Thyroid gland (tissue), 4 donors: ENCODE results near the gene SUSD4.

Experiments
- POLR2A ChIP-seq, 2 donors: fragments of 450-650 bp; IDR thresholded peaks; one replicate each; pipeline ENCODE4 v1.6.1; 2017; ENCODE audit warnings: antibody characterized with exemption in 2 of 2, mild to moderate bottlenecking in 2 of 2, moderate library complexity in 1 of 2
- TF ChIP-seq, protein P1 (sequence below), 6 experiments: fragments of 200-600 bp in 3 of 6; fragments of 450-650 bp in 3 of 6; sonication (generic) in 3 of 6; IDR thresholded peaks; one replicate each; pipeline ENCODE4 v1.5.1; 2016 to 2019; ENCODE audit warnings: antibody characterized with exemption in 6 of 6, mild to moderate bottlenecking in 2 of 6, inconsistent platforms in 1 of 6, moderate library complexity in 1 of 6

DNA sequence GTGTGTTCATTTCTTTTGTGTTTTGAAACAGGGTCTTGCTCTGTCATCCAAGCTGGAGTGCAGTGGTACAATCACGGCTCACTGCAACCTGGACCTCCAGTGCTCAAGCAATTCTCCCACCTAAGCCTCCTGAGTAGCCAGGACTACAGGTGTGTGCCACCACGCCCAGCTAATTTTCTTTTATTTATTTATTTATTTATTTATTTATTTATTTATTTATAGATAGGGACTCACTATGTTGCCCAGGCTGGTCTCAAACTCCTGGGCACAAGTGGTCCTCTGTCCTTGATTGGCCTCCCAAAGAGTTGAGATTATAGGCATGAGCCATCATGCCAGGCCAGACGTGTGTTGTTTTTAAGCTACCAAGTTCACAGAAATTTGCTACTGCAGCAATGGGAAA lies 177.2 kb downstream of the SUSD4 start:
- TF ChIP-seq, protein P1, sequence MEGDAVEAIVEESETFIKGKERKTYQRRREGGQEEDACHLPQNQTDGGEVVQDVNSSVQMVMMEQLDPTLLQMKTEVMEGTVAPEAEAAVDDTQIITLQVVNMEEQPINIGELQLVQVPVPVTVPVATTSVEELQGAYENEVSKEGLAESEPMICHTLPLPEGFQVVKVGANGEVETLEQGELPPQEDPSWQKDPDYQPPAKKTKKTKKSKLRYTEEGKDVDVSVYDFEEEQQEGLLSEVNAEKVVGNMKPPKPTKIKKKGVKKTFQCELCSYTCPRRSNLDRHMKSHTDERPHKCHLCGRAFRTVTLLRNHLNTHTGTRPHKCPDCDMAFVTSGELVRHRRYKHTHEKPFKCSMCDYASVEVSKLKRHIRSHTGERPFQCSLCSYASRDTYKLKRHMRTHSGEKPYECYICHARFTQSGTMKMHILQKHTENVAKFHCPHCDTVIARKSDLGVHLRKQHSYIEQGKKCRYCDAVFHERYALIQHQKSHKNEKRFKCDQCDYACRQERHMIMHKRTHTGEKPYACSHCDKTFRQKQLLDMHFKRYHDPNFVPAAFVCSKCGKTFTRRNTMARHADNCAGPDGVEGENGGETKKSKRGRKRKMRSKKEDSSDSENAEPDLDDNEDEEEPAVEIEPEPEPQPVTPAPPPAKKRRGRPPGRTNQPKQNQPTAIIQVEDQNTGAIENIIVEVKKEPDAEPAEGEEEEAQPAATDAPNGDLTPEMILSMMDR (IDR thresholded peaks at IDR 0.05), result no peak
- TF ChIP-seq POLR2A (IDR thresholded peaks at IDR 0.05), result no peak
